Fibroblast of lung (primary cell): Measurements from ENCODE around the gene LY6G6F.

ENCODE experiments used
- EZH2 ChIP-seq: IDR thresholded peaks from 2 replicates; pipeline ENCODE4 v1.5.1; 2012; ENCODE audit warnings: low read length, control low read depth, mild to moderate bottlenecking; ENCODE audit errors: missing control alignments
- TF ChIP-seq, protein P1 (sequence below), 2 donors: IDR thresholded peaks in 1 of 2; conservative IDR thresholded peaks in 1 of 2; 1 replicate in 1 of 2; 2 replicates in 1 of 2; pipeline ENCODE4 v1.5.1; 2011 to 2012; ENCODE audit warnings: low read length in 2 of 2, control low read depth in 1 of 2, inconsistent platforms in 1 of 2, low read depth in 1 of 2, mild to moderate bottlenecking in 1 of 2

DNA sequence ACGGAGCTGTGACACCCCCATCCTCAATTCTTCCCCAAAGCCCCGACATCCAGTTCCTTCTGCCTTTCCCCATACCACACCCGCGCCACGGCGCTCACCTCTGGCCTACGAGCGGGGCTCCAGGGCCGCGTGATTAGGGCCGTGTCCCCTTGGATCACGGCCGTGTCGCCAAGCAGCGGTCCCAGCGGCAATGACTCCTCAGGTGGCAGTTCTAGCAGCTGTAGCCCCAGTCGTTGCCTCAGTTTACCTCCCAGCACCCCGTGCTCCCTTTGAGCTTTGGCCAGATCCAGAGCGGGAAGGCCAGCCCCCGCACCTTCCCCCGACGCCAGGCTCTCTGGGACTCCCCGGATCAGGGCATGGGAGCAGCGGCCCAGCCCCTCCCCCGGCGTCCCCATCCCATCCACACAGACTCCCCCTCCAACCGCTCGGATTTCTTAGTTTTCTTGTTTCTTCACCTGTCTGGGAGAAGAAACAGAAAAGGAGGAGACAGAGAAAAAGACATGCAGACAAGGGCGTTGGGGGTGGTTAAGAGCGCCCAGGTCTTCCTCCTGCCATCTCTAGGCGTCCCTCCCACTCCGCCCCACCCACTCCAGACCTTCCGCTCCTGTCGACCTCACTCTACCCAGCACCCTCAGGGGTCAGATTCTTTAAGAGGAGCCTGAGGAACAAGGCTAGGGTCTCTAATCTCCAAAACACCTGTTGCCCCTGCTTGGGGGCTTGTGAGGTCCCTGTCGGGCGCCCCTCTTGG, 22.3 kb downstream of the LY6G6F start, which contains the start of gene DDAH2:
- TF ChIP-seq, protein P1, sequence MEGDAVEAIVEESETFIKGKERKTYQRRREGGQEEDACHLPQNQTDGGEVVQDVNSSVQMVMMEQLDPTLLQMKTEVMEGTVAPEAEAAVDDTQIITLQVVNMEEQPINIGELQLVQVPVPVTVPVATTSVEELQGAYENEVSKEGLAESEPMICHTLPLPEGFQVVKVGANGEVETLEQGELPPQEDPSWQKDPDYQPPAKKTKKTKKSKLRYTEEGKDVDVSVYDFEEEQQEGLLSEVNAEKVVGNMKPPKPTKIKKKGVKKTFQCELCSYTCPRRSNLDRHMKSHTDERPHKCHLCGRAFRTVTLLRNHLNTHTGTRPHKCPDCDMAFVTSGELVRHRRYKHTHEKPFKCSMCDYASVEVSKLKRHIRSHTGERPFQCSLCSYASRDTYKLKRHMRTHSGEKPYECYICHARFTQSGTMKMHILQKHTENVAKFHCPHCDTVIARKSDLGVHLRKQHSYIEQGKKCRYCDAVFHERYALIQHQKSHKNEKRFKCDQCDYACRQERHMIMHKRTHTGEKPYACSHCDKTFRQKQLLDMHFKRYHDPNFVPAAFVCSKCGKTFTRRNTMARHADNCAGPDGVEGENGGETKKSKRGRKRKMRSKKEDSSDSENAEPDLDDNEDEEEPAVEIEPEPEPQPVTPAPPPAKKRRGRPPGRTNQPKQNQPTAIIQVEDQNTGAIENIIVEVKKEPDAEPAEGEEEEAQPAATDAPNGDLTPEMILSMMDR (conservative IDR thresholded peaks at IDR 0.05 in 1 of 2, IDR thresholded peaks at IDR 0.05 in 1 of 2; ENCODE audit: low read depth in 1 of 2, low read length in 2 of 2) = peak in 1 of 2 donors; percentile 33
- TF ChIP-seq EZH2 = no peak
